Gastrocnemius medialis (tissue), 4 donors: ENCODE data around the gene GPR158.

Experiments used
- POLR2A ChIP-seq, 2 donors: fragments of 450-650 bp; IDR thresholded peaks; one replicate each; pipeline ENCODE4 v1.6.1; 2017; ENCODE audit warnings: antibody characterized with exemption in 2 of 2, mild to moderate bottlenecking in 2 of 2, moderate library complexity in 2 of 2
- TF ChIP-seq, protein P1 (sequence below), 5 experiments: fragments of 450-650 bp in 3 of 5; fragments of 200-600 bp in 2 of 5; sonication (generic) in 2 of 5; IDR thresholded peaks in 4 of 5; conservative IDR thresholded peaks in 1 of 5; 1 replicate in 4 of 5; 2 replicates in 1 of 5; pipeline ENCODE4 v1.5.1; 2016 to 2019; ENCODE audit warnings: antibody characterized with exemption in 5 of 5, mild to moderate bottlenecking in 3 of 5, moderate library complexity in 3 of 5

DNA sequence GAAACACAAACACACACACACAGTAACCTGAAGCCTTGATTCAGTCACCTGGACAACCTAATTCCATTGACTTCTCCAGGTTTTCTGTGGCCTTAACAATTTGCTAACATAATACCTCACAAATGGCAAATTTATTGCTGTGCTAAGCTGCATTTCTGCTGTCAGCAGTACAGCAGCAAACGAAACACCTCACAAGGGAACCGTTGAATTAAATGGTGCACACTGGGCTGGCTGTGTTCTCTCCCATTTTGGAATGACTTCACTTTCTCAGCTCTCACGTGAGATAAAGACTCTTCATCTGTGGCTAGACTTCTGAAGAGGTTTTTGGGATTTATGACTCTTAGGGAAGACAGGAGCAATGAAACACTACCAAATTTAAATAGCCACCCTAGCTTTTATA, 152.5 kb downstream of the GPR158 start:
- TF ChIP-seq, protein P1, sequence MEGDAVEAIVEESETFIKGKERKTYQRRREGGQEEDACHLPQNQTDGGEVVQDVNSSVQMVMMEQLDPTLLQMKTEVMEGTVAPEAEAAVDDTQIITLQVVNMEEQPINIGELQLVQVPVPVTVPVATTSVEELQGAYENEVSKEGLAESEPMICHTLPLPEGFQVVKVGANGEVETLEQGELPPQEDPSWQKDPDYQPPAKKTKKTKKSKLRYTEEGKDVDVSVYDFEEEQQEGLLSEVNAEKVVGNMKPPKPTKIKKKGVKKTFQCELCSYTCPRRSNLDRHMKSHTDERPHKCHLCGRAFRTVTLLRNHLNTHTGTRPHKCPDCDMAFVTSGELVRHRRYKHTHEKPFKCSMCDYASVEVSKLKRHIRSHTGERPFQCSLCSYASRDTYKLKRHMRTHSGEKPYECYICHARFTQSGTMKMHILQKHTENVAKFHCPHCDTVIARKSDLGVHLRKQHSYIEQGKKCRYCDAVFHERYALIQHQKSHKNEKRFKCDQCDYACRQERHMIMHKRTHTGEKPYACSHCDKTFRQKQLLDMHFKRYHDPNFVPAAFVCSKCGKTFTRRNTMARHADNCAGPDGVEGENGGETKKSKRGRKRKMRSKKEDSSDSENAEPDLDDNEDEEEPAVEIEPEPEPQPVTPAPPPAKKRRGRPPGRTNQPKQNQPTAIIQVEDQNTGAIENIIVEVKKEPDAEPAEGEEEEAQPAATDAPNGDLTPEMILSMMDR (IDR thresholded peaks at IDR 0.05 in 4 of 5, conservative IDR thresholded peaks at IDR 0.05 in 1 of 5) = no peak
- TF ChIP-seq POLR2A (IDR thresholded peaks at IDR 0.05) = no peak
